IPS-NIHi11 (cell line): ENCODE measurements around the gene GRID1.
"Not testable (repeated sequence)": the region's sequence is repeated elsewhere in the genome, so short reads cannot be mapped to it uniquely, and the experiment has no call there.

ENCODE experiments used
- DNase-seq: peaks from one replicate; pipeline ENCODE4 v3.0.0; 2012; ENCODE audit warnings: mixed read lengths, low spot score

The GRID1 gene

DNA sequence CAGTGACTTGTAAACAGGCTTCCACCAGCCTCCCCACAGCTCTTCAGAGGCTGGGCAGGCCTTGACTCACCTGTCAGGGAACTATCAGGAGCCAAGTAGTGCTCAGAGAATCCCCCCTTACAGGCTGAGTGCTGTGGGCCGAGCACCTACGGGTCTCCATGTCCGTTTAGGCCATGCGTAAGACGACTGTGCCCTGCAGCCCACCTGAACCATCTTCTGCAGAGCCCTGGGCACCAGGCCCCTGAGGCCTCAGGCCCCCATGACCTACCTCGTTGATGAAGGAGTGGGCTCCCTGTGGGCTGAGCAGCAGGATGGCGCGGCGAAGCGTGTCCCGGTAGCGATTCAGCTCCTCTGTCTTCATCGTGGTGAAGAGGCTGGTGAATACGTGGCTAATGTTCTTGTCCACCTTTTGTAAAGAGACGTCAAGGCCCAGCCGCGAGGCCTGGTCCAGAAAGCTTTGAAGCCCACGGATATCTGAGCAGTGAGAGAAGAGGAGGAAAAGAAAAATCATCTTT lies 228.0 kb downstream of the GRID1 start:
- no peak for DNase-seq

DNA sequence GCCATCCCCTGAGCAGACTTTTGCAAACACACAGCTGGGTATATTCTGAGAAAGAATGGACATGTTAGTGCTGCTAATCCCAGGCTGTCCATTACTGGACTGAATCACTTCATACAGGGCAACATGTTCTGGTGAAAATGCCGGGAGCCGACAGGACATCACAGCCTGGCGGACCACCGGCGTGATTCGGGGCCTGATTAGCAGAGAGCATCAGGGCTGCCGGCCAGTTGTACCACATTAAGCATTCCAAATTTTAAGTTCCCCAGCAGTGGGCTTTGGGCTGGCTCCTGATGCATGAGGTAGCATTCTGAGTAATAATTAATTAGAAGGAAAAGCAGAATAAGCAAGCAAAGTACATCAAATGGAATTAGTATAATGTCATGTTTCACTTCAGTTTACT lies 229.0 kb downstream of the GRID1 start:
- DNase-seq, result no peak

DNA sequence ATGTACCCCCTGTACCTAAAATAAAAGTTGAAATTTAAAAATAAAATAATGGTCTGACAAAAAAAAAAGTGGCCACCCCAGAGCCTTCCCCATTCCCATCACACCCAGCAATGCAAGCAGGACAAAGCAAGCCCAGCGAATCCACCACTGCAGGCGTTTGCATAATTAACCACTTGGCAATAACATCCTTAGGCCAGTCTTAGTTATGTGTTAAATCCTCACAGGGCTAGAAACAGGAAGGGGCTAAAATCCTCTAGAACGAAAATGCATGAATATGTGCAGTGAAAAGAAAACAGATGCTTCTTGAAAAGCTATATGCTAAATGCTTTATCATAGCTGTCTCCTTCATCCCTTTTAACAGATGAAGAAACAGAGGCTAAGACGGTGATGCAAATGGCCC lies 229.7 kb downstream of the GRID1 start:
- no peak for DNase-seq

DNA sequence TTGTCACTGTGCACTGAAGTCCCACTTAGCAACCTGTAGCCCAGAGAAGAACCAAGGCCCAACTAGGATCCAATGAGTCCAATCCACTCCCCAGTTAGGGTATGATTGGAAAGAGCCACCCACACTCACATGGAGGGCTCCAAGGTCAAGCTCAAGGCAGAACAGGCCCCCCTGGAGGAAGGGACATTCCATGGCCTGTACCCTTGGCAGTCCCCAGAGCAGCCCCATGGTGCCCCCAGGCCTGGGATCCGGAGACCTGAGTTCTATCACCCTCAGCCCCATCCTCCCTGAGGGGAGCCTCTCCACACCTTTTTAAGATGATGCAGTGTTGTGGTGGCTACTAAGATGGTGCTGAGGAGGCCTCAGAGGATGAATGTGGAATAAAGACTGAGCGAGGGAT lies 231.4 kb downstream of the GRID1 start:
- no peak for DNase-seq

DNA sequence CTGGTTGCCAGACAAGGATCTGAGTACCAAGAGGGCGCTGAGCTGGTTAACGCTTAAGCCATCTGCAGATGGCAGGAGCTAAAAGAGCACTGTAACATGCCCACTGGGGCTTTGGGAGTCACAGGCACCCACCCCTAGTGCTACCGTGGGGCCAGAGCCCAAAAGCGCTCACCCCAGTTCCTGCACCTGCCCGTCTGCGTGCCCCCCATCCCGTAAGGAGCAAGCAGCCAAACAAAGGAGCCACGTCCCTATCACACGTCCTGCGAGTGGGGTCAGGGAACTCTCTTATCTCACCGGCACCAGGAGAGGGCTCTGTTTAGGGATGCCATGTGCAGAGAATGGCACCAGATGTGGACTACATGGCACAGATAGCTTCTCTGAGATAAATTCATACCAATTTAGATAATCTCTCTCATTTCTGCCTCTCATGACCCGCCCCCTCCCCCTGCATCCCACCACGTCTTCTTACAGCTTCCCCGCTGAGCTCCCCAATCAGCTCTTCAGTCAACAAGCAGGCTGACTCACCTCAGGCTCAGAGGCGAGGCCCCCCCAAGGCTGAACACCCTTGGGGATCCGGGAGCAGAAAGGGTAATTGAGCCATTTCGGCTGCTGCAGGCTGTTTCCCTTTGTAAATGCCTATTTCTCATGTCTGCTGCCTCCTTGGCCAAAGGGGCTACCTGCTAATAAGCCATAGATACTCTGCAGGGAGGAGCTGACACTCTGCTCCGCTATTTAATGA lies 235.7 kb downstream of the GRID1 start:
- no peak for DNase-seq

DNA sequence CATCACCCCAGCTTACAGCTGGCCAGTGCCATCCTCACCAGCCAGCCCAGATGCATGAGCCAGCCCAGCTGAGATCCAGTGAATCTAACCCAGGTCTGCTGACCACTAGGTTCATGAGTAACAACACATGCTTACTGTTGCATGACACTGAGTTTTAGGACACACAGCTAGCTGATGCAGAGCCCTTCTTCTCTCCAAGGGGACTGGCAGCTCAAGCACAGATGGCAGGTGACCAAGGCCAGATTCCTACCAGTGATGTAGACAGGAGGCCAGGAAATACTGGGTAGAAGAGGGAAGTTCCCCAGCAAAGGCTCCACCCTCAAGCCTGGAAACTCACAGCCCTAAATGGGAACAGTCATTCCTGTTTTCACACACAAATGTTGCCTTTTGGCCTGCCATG lies 236.6 kb downstream of the GRID1 start:
- DNase-seq, result no peak

DNA sequence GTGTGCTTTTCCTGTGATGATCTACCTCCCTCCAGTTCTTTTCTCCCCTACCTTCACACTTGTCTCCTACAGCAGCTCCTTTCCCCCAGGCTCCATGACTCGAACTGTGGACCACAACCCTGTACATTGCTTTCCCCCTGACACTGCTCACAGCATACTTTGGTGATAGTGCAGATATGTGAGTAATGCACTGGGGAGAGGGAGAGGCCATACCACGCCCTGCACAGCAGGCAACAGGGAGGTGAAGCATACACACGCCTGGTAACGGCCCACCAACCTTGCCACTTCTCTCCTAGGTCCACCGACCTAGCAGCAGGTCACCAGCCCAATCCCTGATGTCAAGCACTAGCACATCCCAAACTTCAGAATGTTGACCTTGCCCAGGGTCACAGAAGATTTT lies 238.2 kb downstream of the GRID1 start:
- no peak for DNase-seq

DNA sequence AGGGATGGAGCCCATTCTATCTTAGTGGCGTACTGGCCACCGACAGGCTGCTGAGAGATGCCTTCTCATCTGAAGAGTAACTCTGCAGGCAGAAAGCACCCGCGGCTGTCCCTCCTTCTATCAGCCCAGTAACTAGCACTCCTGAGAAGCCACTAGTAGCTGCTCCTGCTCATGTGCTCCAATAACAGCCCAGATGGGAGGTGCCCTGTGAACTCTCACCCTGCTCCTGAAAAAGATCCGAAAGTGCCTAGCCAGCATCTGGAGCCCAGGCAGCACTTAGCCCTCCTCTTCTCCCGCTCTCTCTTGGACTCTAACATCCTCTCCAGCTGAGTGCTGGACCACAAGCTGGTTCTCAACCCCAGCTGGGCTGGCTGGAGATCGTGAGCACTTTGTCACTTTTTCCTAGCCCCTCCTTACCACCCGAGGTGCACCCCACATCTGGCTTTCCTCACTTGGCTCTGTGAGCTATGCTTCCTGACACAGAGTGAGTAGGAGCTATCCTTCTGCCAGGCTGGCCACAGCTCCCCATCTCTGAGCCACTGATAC lies 239.2 kb downstream of the GRID1 start:
- DNase-seq, result no peak

DNA sequence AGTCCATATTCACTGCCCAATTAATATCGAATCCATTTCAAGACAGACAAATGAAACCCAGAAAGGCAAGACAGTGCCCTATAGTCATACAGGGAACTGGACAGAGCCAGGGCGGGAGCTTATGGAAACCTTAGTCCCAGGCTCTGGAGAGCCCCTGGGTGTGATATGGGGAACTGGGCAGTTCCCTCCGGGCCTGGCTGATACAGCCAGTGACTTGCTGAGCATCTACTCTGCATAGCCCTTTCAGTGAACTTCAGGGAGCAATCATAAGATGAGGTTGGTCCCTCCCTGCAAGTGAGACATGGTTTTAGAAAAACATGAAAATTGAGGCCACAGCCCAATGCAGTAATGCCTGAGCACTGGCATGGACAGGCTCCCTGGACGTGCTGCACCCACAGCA lies 241.9 kb downstream of the GRID1 start:
- no peak for DNase-seq

DNA sequence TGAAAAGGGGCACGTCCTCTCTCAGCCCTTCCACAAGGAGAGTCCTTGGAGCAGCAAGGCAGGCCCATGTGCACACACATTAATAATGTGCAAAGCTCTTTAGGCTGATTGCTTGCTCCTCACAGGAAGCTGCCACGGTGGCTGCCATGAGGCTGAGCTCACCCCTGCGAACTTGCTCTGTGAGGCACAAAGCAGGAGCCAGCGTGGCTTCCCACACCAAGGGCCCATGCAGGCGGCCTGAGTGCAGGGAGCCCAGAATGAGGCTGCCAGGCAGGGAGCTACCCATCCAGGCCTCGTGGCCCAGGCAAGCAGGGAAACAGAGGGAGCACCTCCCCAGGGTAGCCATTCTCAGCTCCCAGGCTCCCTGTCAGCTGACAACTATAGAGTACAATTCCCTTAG lies 242.9 kb downstream of the GRID1 start:
- DNase-seq, result no peak

DNA sequence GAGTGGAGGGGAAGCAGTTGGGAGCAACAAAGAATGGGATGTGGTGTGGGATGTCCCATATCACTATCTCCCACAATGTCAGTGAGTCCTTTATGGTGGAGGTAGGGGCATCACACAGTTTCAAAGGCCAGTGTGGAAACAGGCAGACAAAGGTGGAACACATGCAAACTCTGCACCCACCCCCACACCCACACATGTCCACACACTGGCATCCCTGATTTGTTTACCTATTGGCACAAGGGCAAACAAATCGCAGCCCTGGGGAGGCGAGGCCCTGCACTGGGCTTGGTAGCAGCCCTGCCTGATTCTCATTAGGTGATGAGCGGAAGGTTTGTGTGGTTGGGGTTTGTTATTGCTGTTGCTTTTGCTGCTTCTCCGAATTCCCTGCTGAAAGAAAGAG lies 243.3 kb downstream of the GRID1 start:
- no peak for DNase-seq

DNA sequence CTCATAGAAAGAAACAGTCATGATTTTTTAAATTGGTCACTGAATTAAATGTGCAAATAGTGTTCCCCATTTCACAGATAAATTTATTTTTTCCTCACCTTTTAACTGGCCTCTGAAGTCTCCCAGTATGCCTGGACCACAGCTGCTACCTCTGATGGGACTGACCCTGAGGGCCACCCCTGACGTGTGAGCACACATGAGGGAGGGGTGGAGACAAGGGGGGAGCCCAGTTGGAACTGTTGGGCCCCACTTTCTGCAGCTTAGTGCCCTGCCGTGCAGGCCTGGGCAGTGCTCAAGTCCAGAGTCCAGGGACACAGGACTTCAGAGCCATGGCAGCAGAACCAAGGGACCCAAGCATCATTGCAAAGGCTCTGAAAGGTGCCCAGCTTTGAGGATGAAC lies 243.9 kb downstream of the GRID1 start:
- DNase-seq, result no peak

DNA sequence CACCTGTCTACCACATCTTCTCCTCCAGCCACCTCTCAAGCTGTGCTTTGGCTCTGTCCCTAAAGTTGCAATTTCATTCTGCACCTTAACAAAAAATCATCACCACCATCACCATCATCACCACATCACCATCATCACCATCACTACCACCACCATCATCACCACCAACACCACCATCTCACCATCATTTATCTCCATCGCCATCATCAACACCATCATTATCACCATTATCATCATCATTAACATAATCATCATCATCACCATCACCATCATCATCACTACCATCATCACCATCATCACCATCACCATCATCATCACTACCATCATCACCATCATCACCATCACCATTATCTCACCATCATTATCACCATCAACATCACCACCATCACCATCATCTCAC lies 245.4 kb downstream of the GRID1 start:
- DNase-seq, result no peak

DNA sequence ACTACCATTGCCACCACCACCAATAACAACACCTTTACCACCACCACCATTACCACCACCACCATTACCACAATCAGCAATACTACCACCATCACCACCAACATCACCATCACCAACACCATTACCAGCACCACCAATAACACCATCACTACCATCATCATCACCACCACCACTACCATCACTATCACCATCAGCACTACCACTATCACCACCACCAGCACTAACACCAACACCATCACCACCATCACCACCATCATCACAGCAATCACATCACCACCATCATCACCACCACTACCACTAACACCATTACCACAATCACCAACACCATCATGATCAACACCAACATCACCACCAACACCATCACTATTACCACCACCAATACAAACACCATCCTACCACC lies 249.5 kb downstream of the GRID1 start:
- no peak for DNase-seq

DNA sequence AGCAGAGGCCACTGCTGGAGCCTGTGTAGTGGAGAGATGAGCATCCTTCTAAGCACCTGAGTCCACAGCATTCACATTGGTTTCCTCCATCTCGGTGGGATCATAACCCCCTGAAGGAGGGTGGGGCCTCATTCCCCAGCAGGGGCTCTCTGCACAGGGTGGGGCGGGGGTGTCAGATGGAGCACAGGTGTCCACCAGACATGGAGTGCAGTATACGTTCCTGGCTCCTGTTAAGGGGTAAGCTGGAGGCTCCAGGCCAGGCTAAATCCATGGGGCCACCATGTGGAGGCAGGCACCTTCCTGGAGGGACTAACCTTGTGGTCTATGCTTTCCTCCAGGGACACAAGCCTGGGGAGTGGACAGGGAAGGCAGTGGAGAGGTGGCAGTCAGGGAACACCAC lies 252.6 kb downstream of the GRID1 start:
- DNase-seq, result no peak

DNA sequence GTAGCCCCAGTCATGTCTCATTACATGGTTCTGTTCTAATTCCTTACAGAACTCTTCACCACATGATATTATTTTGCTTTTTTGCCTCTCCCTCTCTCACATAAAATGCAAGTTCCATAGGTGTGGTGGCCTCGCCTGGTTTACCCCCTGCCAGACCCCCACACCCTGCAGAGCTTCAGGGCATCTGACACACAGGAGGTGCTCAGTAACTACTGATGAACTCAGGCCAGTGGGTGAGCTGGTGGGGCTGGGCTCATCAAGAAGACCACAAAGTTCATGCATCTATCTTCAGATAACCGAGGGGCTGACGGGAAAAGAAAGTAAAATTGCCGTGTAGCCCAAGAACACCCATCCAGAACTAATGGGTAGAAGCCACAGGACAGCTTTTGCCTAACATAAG lies 253.1 kb downstream of the GRID1 start:
- DNase-seq, result no peak

DNA sequence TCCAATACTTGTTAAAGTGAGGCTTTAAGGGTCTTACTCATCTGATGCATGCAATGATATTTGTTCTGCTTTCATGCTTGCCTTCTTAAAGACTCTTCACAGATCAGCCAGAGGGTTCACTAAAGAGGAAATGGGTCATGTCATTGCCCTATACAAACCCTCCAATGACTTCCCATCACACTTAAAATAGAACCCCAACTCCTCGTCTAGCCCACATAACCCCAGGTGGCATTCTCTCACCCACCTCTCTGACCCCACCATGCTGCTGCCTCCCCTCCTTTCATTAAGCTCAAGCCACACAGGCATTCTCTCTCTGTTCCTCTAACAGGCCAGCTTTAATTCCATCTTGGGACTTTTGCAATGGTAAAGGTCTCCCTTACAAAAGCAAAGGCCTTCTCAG lies 253.6 kb downstream of the GRID1 start:
- DNase-seq, result no peak

DNA sequence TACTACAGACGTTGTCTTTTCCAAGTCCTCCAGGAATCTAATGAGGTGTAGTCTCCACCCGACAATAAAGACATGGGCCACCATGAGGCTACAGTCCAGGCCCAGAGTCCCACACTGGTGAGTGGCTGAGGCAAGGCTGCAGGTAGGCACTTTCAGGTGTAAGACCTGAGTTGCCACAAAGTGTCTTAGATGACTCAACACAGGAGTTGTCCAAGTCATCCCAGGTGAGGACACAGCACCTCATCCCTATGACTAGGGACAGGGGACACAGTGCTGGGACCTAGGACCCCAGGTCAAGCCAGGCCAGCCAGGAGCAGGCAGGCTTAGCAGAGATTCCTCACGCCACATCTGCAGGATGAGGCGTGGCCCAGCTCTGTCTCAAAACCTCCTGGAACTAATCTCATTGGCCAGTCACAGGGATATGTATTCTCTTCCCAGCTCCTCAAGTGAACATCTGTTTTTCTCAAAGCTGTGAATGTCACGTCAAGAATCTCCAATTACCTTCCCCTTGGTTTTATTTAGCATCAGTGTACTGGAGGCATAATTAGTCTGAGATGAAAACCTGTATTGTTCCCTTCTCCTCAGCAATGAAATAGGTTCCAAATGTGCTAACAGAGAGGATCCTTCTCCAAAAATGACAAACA lies 254.6 kb downstream of the GRID1 start:
- DNase-seq, result no peak

DNA sequence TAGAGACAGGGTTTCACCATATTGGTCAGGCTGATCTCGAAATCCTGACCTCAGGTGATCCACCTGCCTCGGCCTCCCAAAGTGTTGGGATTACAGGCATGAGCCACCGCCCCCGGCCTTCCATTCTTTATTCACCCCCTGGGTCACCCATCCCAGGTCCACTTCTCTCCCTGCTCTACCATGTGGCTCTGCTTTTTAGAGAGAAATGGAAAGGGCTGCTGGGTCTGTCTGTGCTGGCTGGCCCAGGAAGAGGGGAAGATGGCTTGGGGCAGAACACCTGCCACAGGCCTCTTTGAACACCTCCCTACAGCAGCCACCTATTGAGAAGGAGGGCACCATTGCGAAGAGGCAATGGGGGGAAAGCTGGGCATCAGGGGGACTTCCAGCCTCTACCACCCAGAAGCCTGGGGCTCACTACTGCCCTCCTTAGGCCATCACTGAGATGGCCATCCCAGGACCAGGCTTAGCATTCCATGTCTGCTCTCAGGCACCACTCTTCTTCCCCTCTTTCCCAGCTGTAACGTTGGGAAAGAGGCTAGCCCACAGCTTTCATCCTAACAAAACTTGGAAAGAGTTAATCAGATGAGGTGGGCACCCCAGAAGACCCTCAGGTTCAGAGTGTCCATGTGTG lies 256.3 kb downstream of the GRID1 start:
- peak; percentile 65 for DNase-seq

DNA sequence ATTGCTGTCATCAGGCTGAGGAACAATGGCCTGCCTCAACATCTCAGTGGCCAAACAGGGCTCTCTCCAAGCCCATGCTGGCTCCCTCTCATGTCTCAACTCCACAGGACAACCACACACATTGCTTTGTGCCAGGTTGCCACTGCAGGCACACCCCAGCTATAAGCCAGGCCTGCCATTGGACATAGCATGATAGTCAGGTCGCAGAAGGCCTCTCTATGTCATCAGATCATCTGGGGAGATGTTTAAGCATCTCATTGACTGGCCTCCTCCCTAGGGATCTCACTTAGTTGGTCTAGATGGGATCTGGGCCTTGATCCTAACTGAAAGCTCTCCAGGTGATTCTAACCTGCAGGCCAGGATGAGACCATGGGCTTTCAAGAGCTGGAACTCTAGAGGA lies 257.2 kb downstream of the GRID1 start:
- no peak for DNase-seq

DNA sequence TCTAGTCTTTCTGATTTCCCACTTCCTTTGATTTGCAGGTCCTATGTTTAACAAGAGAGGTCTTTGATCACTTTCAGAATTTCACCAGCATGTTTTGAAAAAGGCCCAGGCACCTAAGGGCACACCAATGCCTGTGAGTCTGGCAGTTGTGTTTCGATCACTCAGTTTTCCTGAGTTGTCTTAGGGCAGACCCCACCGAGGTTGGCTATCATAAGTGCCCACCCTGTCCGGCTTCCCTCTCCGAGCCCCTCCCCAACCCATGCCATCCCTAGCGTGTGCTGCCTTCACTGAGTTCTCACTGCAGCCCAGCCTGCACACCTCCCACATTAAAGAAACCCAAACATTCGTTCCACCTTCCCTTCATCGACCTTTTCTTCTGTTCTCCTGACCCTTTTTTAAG lies 257.9 kb downstream of the GRID1 start:
- DNase-seq, result no peak

DNA sequence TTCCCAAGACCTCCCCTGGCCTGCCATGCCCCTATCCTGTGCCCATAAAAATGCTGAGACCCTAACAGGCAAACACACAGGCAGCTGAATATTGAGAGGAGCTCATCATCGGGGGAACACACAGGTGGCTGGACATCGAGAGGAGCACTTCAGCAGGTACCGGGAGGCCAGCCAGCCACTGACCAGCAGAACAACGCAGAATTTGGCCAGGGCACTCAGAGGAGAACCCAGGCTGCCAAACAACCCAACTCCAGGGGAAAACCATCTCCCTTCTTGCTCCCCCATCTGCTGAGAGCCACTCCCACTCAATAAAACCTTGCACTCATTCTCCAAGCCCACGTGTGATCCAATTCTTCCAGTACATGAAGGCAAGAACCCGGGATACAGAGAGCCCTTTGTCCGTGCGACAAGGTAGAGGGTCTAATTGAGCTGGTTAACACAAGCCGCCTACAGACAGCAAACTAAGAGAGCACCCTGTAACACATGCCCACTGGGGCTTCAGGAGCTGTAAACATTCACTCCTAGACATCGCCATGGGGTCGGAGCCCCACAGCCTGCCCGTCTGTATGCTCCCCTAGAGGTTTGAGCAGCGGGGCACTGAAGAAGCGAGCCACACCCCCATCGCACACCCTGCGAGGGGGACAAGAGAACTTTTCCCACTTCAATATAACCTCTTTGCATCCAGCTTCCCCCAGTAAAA lies 258.8 kb downstream of the GRID1 start:
- not testable (repeated sequence) for DNase-seq

DNA sequence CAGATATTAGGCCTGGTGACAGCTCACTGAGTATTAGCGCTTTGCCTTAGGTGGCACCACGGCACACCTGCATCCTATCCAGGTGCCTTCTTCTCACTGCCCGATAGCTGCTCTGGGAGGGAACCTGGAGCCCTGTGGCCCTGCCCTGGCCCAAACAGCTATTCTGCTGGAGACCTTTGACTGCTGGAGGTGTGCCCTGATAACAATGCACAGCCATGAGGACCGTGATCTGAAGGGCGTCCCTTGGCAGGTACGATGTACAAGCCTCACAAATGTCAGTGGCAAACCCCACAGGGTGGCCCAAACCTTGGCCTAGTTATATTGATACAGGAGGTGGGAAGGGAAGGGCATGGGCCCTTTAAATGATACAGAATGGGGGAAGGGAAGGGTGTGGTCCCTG lies 259.5 kb downstream of the GRID1 start:
- no peak for DNase-seq
